Tongue (tissue), 1 donor: ENCODE measurements around the gene GAPDHS. TPM values are rescaled to one million over a fixed set of nuclear protein-coding genes. Genes with fewer than 3 reads are reported as not detected.

ENCODE experiments used
- total RNA-seq: library from RNA; depleted of rRNA; stranded (reverse); fragments of >200 nt; gene quantifications from one replicate; pipeline ENCODE4 v1.2.3, GENCODE V29; 2014

Gene GAPDHS
- total RNA-seq, 1 donor from 2014 or later: not detected

Other genes with a start within 250 kb of the GAPDHS start
- 2.3 TPM for gene MAG, start 241.3 kb upstream of the GAPDHS start, total RNA-seq
- gene CD22, start 204.3 kb upstream of the GAPDHS start, total RNA-seq: 7.4 TPM
- not detected for gene FFAR1, start 185.6 kb upstream of the GAPDHS start, total RNA-seq
- not detected for gene FFAR3, start 175.0 kb upstream of the GAPDHS start, total RNA-seq
- not detected for gene GPR42, start 162.4 kb upstream of the GAPDHS start, total RNA-seq
- gene FFAR2, start 85.2 kb upstream of the GAPDHS start, total RNA-seq: 15.6 TPM
- gene KRTDAP, start 43.0 kb upstream of the GAPDHS start, total RNA-seq: 9.6 TPM
- 25.7 TPM for gene DMKN, start 19.8 kb upstream of the GAPDHS start, total RNA-seq
- 15.6 TPM for gene SBSN, start 5.1 kb upstream of the GAPDHS start, total RNA-seq
- 30.6 TPM for gene TMEM147, start 12.2 kb downstream of the GAPDHS start, total RNA-seq
- gene ATP4A, start 30.2 kb downstream of the GAPDHS start, total RNA-seq: not detected
- gene PMIS2, start 52.7 kb downstream of the GAPDHS start, total RNA-seq: not detected
- gene HAUS5, start 79.3 kb downstream of the GAPDHS start, total RNA-seq: 10.8 TPM
- 39.9 TPM for gene RBM42, start 95.6 kb downstream of the GAPDHS start, total RNA-seq
- gene ETV2, start 108.3 kb downstream of the GAPDHS start, total RNA-seq: not detected
- 440 TPM for gene COX6B1, start 114.9 kb downstream of the GAPDHS start, total RNA-seq
- not detected for gene UPK1A, start 133.1 kb downstream of the GAPDHS start, total RNA-seq
- gene ZBTB32, start 171.1 kb downstream of the GAPDHS start, total RNA-seq: not detected
- 13.1 TPM for gene KMT2B, start 184.5 kb downstream of the GAPDHS start, total RNA-seq
- gene IGFLR1, start 209.0 kb downstream of the GAPDHS start, total RNA-seq: 2.3 TPM
- 11.3 TPM for gene U2AF1L4, start 212.0 kb downstream of the GAPDHS start, total RNA-seq
- 4.2 TPM for gene PSENEN, start 212.2 kb downstream of the GAPDHS start, total RNA-seq
- 6.7 TPM for gene LIN37, start 215.1 kb downstream of the GAPDHS start, total RNA-seq
- gene HSPB6, start 223.6 kb downstream of the GAPDHS start, total RNA-seq: 152 TPM
- gene PROSER3, start 224.7 kb downstream of the GAPDHS start, total RNA-seq: 4.4 TPM
- 26.3 TPM for gene ARHGAP33, start 242.1 kb downstream of the GAPDHS start, total RNA-seq